Gastroesophageal sphincter (tissue), 4 donors: ENCODE results near the gene STK32B. TPM values are rescaled to one million over a fixed set of nuclear protein-coding genes. Genes with fewer than 3 reads are reported as not detected.

ENCODE experiments used
- ATAC-seq: fragments of 150-250 bp; one replicate; pipeline ENCODE4 v1.9.1; 2016; ENCODE audit warnings: mild to moderate bottlenecking, moderate library complexity
- H3K27ac ChIP-seq, 4 donors: fragments of 200-600 bp; sonication (generic) in 3 of 4; 1 replicate in 3 of 4; 2 replicates in 1 of 4; pipeline ENCODE4 v1.5.1; 2016 to 2019
- H3K27me3 ChIP-seq: fragments of 200-600 bp; sonication (generic); one replicate; pipeline ENCODE4 v1.5.1; 2019
- H3K36me3 ChIP-seq, 2 donors: fragments of 200-600 bp; sonication (generic); one replicate each; pipeline ENCODE4 v1.5.1; 2019; ENCODE audit warnings: control low read depth in 1 of 2
- H3K4me1 ChIP-seq, 3 donors: fragments of 200-600 bp; sonication (generic); 1 replicate in 2 of 3; 2 replicates in 1 of 3; pipeline ENCODE4 v1.5.1; 2016 to 2019; ENCODE audit warnings: control low read depth in 2 of 3
- H3K4me3 ChIP-seq, 2 donors: fragments of 200-600 bp; sonication (generic); one replicate each; pipeline ENCODE4 v1.5.1; 2019; ENCODE audit warnings: mild to moderate bottlenecking in 1 of 2, moderate library complexity in 1 of 2
- H3K9me3 ChIP-seq, 3 donors: fragments of 200-600 bp; sonication (generic); one replicate each; pipeline ENCODE4 v1.5.1; 2017 to 2019; ENCODE audit warnings: control low read depth in 2 of 3
- CTCF ChIP-seq, 4 experiments: fragments of 200-600 bp in 2 of 4; fragments of 450-650 bp in 2 of 4; sonication (generic) in 1 of 4; IDR thresholded peaks; one replicate each; pipeline ENCODE4 v1.5.1; 2017 to 2019; ENCODE audit warnings: antibody characterized with exemption in 4 of 4, mild to moderate bottlenecking in 2 of 4, moderate library complexity in 2 of 4
- EP300 ChIP-seq: sonication (generic); formaldehyde crosslinking; IDR thresholded peaks from one replicate; pipeline ENCODE4 v1.6.1; 2017; ENCODE audit warnings: antibody characterized with exemption, mild to moderate bottlenecking
- POLR2A ChIP-seq, 2 donors: fragments of 450-650 bp; IDR thresholded peaks; one replicate each; pipeline ENCODE4 v1.6.1; 2017; ENCODE audit warnings: antibody characterized with exemption in 2 of 2, mild to moderate bottlenecking in 2 of 2, moderate library complexity in 1 of 2
- POLR2AphosphoS5 ChIP-seq: sonication (generic); formaldehyde crosslinking; IDR thresholded peaks from one replicate; pipeline ENCODE4 v1.6.1; 2017; ENCODE audit warnings: antibody characterized with exemption
- WGBS, 2 donors: methylation state at CpG; one replicate each; pipeline ENCODE4 v1.1.5; 2018; ENCODE audit warnings: low coverage in 1 of 2; 5-methylcytosine and 5-hydroxymethylcytosine counted together
- total RNA-seq, 4 donors: library from RNA; depleted of rRNA; stranded (reverse); fragments of >200 nt; gene quantifications; one replicate each; pipeline ENCODE4 v1.1.0, GENCODE V29; 2016

The STK32B gene
- total RNA-seq, 4 donors from 2014 or later = 1.9 to 5.3 (median 2.4) TPM

- Histone ChIP-seq H3K4me3 (no peak overlapping the region), H3K27me3 (no peaks in the 10 kb centered on the region), H3K36me3 (peaks cover 0 to 8% of the 10 kb centered on the region in 2 donors), H3K27ac (no peak overlapping the region), H3K9me3 (peaks cover 0 to 13% (median 0%) of the 10 kb centered on the region in 3 donors), H3K4me1 (no peaks in the 10 kb centered on the region)
- 88% methylated on average over 4 of the region's 4 CpGs; no CpG with 5 or more reads in 1 of the 2 donors for WGBS, 2 donors
- TF ChIP-seq EP300 (no peak), POLR2A (IDR thresholded peaks at IDR 0.05) (no peak), POLR2AphosphoS5 (no peak), CTCF (IDR thresholded peaks at IDR 0.05) (no peak)
- no peak for ATAC-seq
Observed at GRCh38 chr4:5412296-5412695, 361.0 kb downstream of the STK32B start.

GRCh38 chr4:5412751-5413150, 361.5 kb downstream of the STK32B start:
- Histone ChIP-seq H3K4me3 (no peak overlapping the region), H3K4me1 (no peaks in the 10 kb centered on the region), H3K27me3 (no peaks in the 10 kb centered on the region), H3K9me3 (peaks cover 0 to 18% (median 0%) of the 10 kb centered on the region in 3 donors), H3K27ac (no peak overlapping the region), H3K36me3 (peaks cover 0 to 13% of the 10 kb centered on the region in 2 donors)
- no peak for ATAC-seq
- 60 to 100% methylated on average over 1 of the region's 1 CpG for WGBS, 2 donors
- TF ChIP-seq EP300 (no peak), POLR2A (IDR thresholded peaks at IDR 0.05) (no peak), CTCF (IDR thresholded peaks at IDR 0.05) (no peak), POLR2AphosphoS5 (no peak)

DNA sequence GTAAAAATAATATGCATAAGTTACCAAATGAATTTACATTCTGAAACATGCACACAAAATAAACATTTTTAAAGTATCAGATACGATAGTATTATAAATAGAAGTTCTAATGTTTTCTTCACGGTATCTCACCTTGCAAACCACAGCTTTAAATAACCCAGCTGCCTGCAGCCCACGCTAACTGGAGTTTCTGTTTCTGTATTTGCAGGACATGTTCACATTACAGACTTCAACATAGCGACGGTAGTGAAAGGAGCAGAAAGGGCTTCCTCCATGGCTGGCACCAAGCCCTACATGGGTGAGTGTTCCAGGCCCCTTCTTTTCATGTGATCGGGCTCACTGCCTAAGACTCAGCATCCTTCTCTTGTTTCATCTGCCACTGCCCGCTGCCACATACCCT, 365.4 kb downstream of the STK32B start:
- H3K27me3 ChIP-seq = no peaks in the 10 kb centered on the region
- TF ChIP-seq POLR2A (IDR thresholded peaks at IDR 0.05) (no peak), CTCF (IDR thresholded peaks at IDR 0.05) (no peak), POLR2AphosphoS5 (no peak), EP300 (no peak)
- H3K4me3 ChIP-seq = no peak overlapping the region
- H3K4me1 ChIP-seq = no peaks in the 10 kb centered on the region
- 85 to 90% methylated on average over 7 of the region's 7 CpGs for WGBS, 2 donors
- ATAC-seq = no peak
- H3K36me3 ChIP-seq = peaks cover 0 to 17% of the 10 kb centered on the region in 2 donors
- H3K27ac ChIP-seq = no peak overlapping the region
- H3K9me3 ChIP-seq = peaks cover 0 to 19% (median 0%) of the 10 kb centered on the region in 3 donors

DNA sequence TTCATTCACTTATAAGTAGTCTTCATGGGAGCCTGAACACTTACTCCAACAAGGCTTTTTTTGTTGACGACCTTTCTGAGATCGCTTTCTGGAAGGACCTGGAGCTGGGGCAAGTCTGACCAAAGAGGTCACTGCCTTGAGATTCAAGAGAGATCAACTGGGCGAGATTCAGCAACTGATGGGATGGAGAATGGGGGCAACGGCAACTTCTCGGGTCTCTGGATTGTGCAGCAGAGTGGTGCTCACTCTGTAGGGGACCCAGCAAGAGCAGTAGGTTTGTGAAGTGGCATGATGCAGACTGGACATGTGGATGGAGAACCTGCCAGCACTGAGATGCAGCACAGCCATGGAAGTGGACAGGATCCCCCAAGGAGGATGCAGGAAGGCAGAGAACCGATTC, 369.0 kb downstream of the STK32B start:
- 67 to 71% methylated on average over 1 to 3 of the region's 6 CpGs for WGBS, 2 donors
- Histone ChIP-seq H3K36me3 (peaks cover 0 to 17% of the 10 kb centered on the region in 2 donors), H3K9me3 (peaks cover 0 to 19% (median 0%) of the 10 kb centered on the region in 3 donors), H3K27me3 (no peaks in the 10 kb centered on the region), H3K4me1 (no peaks in the 10 kb centered on the region), H3K27ac (no peak overlapping the region), H3K4me3 (no peak overlapping the region)
- no peak for TF ChIP-seq CTCF (IDR thresholded peaks at IDR 0.05)
- TF ChIP-seq POLR2A (IDR thresholded peaks at IDR 0.05) = no peak
- no peak for TF ChIP-seq EP300
- TF ChIP-seq POLR2AphosphoS5 = no peak
- no peak for ATAC-seq

GRCh38 chr4:5421416-5421815, 370.1 kb downstream of the STK32B start:
- Histone ChIP-seq H3K27ac (no peak overlapping the region), H3K27me3 (no peaks in the 10 kb centered on the region), H3K9me3 (peaks cover 0 to 15% (median 0%) of the 10 kb centered on the region in 3 donors), H3K4me3 (no peak overlapping the region), H3K4me1 (no peaks in the 10 kb centered on the region), H3K36me3 (peaks cover 0 to 17% of the 10 kb centered on the region in 2 donors)
- no peak for ATAC-seq
- WGBS, 2 donors = 80% methylated on average over 2 of the region's 3 CpGs; no CpG with 5 or more reads in 1 of the 2 donors
- no peak for TF ChIP-seq CTCF (IDR thresholded peaks at IDR 0.05)
- no peak for TF ChIP-seq POLR2A (IDR thresholded peaks at IDR 0.05)
- no peak for TF ChIP-seq POLR2AphosphoS5
- TF ChIP-seq EP300 = no peak
